HG02852 (cell line): ENCODE measurements around the gene HRC.
"Not testable (repeated sequence)": the region's sequence is repeated elsewhere in the genome, so short reads cannot be mapped to it uniquely, and the experiment has no call there.

Experiments used
- ATAC-seq: cut with Tn5 transposase; IDR thresholded peaks from one replicate; pipeline ENCODE4 v1.9.1; 2021; ENCODE audit warnings: mild to moderate bottlenecking, moderate library complexity; ENCODE audit not compliant: unreplicated experiment

Gene HRC

DNA sequence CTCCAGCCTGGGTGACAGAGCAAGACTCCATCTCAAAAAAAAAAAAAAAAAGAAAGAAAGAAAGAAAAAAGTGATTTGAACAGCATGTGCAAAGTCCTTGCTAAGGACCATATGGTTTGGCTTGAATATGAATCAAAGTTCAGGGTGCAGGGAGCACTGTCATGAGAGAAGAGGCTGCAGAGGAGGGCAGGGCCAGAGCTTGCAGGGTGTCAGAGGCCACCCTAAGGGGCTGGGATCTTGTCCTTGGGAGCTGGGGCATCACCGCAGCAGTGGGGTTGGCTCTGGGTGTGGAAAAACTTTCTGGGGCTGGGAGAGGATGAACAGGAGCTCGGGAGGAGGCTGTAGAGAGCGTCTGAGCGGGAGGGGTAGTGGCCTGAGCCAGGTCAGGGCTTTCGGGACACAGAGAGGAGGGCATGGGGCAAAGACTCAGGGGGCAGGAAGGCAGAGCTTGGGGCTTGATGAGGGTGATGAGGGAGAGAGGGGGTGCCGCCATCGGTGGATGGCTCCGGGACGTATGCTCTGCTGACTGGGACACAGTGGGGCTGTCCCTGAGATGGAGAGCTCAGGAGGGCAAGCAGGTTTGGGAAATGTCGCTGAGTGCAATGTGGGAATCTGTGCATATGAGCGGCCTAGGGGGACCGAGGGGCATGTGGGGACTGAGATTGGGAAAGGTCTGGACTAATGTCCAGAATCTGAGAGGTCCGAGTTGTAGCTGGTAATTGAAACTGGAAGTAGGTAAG, 5.4 kb upstream of the HRC start:
- no peak for ATAC-seq

GRCh38 chr19:49157445-49158224, 2.4 kb upstream of the HRC start, which contains the start of gene TRPM4:
Gene TRPM4 (plus strand): TSS chr19:49157792. CDS start chr19:49157867, 75 bp downstream.
- ATAC-seq = no peak

DNA sequence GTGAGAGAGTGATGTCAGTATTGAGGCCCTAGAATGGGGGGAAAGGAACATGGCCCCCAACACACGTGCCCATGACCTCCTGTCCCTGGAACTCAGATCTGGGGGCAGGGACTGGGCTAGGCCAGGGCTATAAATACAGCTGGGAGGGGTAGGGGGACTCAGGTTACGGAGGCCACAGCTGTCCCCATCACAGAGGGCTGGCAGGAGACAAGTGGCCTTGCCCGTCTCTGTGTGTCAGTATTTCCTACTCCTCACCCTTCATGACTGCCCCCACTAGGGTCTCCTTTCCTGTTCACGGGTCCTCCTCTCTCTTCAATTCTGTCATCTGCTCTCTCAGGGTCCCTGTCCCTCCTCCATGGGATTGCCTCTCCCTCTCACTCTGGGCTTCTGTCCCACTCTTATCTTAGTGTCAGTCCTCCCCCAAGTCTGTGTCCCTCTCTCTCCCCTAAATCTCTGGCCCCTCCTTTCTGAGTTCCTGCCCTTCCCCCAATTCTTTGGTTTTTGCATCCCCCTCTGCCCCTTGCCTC, 687 bp upstream of the HRC start:
- ATAC-seq = no peak

DNA sequence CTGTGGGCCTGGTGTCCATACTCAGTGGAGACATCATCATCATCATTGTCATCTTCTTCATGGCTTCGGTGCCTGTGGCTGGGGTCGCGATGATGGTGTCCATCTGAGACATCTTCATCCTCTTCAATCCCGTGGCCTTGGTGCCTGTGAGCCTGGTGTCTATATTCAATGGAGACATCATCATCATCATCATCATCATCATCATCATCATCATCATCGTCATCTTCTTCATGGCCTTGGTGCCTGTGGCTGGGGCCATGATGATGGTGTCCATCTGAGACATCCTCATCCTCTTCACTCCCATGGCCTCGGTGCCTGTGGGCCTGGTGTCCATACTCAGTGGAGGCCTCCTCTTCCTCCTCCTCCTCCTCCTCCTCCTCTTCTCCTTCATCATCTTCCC, 917 bp downstream of the HRC start:
- ATAC-seq = no peak

DNA sequence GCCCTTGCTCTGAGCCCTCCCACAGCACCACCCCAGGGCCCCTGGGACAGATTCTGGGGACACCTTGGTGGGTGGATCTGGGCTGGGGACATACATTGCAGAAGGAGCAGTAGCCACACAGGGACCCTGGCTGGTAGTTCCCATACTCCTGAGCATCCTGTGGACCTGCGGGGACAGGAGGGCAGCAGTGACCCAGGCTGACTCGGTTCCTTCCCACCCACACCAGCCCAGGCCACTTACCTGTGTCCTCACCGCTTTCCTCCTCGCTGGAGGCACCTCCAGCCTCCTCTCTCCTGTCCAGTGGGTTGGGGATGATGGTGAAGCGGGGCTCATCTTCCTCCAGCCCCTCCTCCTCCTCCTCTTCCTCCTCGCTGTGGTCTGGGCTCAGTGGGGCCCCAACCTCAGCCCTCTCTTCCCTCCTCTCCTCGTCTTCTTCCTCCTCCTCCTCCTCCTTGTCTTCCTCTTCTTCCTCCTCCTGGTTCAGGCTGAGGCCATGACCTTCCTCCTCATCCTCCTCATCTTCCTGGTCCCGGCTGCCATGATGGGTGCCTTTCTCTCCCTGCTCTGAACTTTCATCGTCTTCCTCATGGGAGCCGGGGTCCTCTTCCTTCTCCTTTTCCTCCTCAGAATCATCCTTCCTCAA, 1.9 kb downstream of the HRC start:
- ATAC-seq = no peak

- no peak for ATAC-seq
Observed at GRCh38 chr19:49152119-49152550, 3.1 kb downstream of the HRC start.

DNA sequence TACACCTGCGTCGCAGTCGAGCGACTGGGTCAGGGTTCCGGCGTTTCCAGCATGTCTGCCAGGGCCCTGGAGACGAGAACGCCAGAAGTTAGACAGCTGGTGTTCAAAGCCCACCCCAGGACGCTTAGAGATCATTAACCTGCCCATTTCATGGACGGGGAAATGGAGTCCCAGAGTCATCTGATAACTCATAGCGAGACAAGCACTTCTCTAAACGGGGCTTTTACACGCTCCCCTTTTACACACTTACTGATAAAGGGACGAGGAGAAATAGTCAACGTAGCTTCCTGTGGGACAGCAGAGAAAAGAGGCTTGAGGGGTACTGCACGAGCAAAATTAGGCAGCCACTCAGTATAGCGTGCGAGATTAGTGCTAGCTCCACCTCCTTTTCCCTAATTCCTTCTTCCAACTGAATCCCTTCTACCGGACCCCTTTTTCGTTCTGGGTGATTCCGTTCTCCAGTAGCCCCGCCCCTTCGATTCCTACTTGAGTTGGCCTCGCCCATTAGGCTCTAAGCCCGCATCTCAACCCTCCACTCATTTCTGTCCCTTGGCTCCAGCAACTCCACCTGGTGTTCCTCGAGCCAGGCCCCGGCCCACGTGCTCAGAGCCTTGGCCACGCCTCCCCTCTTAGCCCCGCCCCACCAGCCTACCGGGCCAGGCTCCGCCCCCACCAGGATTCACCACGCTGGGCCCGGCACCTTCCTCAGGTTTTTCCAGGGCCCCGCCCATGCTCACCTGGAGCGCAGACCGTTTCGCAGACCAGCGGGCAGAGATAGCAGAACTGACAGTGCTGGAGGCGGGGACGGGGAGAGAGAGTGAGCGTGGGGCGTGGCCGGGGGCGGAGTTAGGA, 3.7 kb downstream of the HRC start:
- no peak for ATAC-seq

GRCh38 chr19:49150944-49151243, 4.3 kb downstream of the HRC start:
- no peak for ATAC-seq

- ATAC-seq = no peak
Observed at GRCh38 chr19:49150106-49150943, 4.9 kb downstream of the HRC start.

GRCh38 chr19:49149652-49150105, 5.5 kb downstream of the HRC start:
- no peak for ATAC-seq

DNA sequence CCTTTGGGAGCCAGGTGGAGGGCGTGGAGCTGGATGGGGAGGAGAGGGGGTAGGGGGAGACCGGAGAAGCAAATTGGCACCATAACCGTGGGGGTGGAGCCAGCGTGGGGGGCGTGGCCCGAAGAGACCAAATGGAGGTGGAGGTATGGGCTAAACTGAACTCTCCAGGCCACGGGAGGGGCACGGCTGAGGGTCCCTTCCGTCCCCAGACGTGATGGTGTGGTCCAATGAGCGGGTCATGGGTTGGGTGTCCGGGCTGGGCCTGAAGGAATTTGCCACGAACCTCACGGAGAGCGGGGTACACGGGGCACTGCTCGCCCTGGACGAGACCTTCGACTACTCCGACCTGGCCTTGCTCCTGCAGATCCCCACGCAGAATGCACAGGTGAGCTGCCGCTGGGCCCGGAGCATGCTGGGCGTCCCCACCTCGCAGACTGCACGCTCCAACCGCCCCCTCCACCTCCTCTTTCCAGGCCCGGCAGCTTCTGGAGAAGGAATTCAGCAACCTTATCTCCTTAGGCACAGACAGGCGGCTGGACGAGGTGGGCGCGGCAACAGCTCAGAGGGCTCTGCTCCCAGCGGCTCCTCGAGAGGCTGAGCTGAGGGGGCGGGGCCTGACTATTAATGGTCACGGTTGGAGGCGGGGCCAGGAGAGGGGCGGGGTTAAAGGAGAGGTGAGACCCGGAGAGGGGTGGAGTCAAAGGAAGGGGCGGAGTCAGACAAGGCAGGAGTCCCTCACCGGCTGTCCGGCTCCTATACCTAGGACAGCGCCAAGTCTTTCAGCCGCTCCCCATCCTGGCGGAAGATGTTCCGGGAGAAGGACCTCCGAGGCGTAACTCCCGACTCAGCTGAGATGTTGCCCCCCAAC, 6.2 kb downstream of the HRC start:
- no peak for ATAC-seq

GRCh38 chr19:49148044-49148682, 7.0 kb downstream of the HRC start:
- ATAC-seq = no peak

DNA sequence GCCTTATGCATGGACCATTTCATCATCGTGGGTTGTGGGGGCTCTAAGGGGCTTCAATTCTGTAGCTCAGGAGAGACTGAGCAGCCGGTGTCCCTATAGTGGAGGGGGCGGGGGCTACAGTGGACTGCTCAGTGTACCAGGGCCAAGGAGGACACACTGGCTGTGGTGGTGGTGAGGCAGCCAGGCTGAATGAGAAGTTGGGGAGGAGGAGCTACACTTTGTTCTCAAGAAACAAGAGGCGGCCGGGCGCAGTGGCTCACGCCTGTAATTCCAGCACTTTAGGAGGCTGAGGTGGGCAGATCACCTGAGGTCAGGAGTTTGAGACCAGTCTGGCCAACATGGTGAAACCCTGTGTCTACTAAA, 8.8 kb downstream of the HRC start:
- ATAC-seq = not testable (repeated sequence)

- no peak for ATAC-seq
Observed at GRCh38 chr19:49145573-49146407, 9.4 kb downstream of the HRC start.

DNA sequence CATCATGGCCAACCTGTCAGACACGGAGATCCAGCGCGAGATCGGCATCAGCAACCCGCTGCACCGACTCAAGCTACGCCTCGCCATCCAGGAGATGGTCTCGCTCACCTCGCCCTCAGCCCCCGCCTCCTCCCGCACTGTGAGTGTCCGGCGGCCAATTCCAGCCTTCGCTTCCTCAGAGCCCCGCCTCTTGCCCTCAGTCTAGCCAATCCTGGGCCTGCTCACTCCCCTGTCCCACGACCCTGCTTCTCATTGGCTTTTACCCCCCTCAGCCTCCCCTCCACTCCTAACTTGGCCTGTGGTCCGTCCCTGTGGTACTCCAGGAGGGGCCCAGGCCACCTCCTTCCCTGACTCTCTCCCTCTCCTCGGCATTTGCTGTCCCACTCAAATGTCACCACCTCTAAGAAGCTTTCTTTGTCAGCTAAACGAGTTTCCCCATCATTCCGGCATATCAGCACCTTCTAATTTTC, 12.3 kb downstream of the HRC start:
- no peak for ATAC-seq

GRCh38 chr19:49141352-49141751, 13.8 kb downstream of the HRC start:
- no peak for ATAC-seq

DNA sequence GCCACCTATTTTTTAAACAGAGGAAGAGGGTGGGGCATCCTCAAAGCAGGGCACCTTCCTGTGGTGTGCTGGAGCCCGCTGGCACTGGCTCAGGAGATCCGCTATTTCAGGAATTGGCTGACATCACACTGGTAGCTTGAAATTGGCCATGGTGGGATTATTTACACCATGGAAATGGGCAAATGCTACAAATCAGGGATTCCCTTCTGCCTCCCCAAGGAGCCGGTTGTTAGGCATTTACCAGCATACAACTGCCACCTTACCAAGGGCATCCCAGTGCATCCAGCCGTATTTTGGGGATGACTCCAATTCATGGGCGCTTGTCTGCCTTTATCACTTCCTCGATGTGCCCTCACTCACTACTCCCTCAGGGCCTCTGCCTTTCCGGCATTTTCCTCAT, 14.2 kb downstream of the HRC start:
- ATAC-seq = no peak
